ENCODE measurements around the gene LAMA2.

LAMA2 gene

GRCh38 chr6:129279343-129280292, 396.7 kb downstream of the LAMA2 start:
- no peak for DNase-seq

GRCh38 chr6:129280293-129280644, 397.3 kb downstream of the LAMA2 start:
- DNase-seq, result no peak

DNA sequence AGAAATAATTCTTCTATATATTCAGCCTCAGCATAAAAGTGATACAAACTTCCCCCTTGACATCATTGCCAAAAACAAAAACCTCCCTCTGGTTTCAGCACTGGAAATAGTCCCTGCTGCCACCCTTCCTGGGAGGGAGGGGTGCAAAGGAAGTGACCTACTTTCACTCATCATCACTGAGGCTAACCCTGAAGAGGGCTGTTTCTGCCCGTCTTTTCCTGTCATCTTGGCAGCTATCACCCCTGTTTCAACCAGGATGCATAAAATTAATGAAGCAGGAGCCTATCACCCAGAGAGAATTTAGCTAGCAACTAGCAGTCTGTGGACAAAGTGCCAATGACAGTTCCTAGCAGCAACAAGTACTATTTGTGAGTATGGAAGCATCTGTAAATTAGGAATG, 397.8 kb downstream of the LAMA2 start:
- no peak for DNase-seq

GRCh38 chr6:129281168-129281796, 398.3 kb downstream of the LAMA2 start:
- DNase-seq, result no peak

DNA sequence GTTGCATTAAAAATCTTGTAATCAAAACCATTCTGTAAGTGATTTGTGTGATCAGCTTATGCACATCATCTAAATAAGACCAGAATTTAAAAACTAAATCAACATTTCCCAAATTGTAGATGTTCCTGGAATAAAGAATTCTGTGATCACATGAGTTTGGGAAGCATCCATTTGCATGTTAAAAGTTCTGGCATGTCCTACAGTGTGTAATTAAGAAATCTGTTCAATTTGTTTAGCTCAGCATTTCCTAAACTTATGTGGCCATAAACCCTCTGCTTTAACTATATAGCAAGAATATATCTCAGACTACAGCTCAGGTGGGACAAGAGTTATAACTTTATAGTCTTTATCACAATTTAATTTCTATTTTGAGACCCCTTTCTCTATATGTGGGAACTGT, 399.1 kb downstream of the LAMA2 start:
- no peak for DNase-seq

DNA sequence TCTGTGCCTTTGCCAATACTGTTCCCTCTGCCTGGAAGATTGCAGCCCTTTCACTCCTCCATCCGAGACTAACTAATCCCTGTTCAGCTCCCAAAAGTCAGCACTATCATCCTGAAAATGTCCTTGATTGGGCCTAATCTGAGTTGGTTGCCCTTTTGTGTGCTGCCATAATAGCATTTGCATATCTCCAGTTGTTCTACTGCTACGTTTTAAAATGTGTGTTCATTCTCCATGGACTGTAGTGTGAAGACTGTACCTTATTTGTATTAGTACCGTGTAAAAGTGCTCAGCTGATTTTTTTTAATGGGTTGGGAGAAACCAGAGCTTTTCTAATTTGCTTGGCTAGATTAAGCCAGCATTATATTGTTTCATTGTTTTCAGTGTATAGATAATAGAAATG, 401.3 kb downstream of the LAMA2 start:
- DNase-seq, result no peak

- no peak for DNase-seq
Observed at GRCh38 chr6:129287231-129288177, 404.6 kb downstream of the LAMA2 start.

DNA sequence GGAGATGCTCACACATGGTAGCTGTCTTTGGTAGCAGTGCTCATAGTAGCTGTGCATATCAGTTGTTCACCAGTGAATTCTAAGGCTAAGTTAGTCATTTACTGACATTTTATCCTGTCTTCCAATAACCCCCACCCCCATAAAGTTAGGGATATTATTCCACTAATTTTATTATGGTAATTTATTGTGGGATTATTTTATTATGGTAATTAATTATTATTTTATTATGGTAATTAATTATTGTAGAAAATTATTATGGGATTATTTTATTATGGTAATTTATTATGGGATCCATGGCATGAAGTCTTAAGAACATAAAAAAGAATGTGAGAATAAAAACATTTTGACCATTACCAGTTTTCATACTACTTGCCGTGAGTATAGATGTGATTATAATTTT, 406.5 kb downstream of the LAMA2 start:
- no peak for DNase-seq

DNA sequence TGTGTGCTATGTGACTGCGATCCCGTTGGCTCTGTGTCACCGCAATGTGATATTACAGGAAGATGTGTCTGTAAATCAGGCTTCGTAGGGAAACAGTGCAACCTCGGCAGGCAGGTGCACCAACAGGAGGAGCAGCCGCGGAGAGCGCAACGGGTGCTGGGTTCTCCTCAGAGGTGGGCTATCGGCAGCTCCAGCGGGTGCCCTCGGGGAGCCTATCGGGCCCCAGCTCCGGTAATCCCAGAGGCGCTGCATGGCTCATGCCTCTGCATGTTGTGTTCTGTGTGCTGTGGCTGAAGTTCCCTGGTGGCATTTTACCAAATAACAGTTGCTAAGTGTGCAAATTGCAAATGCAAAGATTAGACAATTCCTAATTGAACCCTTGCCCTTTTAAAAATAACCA, 409.9 kb downstream of the LAMA2 start:
- DNase-seq, result no peak

GRCh38 chr6:129297592-129297991, 414.7 kb downstream of the LAMA2 start:
- no peak for DNase-seq

DNA sequence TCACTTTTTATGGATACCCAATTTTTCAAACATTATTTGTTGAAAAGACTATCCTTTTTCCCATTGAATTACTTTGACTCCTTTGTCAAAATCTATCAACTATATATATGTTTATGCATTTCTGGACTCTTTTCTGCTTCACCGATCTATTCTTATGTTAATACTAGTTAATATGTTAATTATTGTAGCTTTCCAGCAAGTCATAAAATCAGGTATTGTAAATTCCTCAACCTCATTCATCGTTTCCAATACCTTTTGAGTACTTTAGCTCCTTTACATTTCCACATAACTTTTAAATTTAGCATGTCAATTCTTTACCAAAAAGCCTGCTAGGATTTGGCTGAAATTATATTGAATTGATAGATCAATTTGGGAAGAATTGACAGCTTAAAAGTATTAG, 419.7 kb downstream of the LAMA2 start:
- DNase-seq, result no peak

- DNase-seq, result no peak
Observed at GRCh38 chr6:129306826-129307225, 423.9 kb downstream of the LAMA2 start.

DNA sequence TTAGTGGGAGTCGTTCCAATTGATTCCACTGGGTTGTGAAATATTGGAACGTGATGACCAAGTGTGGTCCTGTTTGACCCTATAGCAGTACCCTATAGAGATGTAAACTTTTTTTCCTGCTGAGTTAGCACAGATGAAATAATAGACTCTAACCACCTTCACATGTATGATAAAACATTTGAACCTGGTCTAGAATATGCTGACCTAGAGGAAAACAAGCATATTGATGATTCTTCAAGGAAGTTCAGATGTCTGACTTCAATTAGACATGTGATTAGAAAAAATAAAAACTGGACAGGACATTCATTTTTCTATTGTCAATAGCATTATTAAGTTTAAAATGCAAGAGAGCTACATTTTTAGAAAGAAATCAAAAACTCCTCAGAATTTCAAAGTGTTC, 424.9 kb downstream of the LAMA2 start:
- no peak for DNase-seq

DNA sequence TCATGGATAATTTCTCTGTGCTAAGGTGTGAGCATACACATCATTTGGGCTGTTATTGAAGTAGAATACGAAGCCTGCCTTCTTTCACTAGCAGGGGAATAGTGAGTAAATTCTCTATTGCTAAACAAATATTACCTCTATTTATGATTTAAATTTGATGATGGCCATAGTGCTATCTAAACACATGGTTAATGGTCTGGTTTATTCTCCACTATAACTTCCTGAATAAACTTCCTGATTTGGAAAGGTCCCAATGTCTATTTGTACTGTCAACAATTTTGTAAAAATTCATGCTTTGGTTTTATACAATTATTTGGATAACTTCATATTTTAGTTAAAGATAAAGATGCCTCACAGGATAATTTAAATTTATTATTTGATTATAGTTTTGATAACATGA, 426.2 kb downstream of the LAMA2 start:
- DNase-seq, result no peak

DNA sequence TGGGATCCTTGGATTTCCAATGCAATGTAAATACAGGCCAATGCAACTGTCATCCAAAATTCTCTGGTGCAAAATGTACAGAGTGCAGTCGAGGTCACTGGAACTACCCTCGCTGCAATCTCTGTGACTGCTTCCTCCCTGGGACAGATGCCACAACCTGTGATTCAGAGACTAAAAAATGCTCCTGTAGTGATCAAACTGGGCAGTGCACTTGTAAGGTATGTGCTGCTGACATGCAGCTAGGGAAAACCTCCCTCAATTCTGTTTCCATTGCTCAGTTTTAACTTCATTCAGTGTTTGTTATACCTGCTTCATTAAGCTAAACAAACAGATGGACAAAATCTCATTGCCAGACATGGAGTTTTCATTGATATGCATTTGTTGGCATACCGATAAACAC, 429.9 kb downstream of the LAMA2 start:
- DNase-seq, result no peak

DNA sequence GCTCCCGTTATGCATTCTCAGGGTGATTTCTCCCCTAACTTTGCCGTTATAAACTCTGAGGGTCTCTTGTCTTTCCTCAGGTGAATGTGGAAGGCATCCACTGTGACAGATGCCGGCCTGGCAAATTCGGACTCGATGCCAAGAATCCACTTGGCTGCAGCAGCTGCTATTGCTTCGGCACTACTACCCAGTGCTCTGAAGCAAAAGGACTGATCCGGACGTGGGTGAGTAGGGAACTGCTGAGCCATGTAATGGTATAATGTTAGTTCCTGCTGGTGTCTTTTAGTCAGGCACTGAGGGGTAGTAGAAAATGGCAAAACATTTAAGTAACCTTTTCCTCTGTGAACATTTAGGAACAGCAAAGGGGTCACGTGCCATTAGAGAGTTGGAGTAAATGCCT, 431.6 kb downstream of the LAMA2 start:
- peak; percentile 52 for DNase-seq

DNA sequence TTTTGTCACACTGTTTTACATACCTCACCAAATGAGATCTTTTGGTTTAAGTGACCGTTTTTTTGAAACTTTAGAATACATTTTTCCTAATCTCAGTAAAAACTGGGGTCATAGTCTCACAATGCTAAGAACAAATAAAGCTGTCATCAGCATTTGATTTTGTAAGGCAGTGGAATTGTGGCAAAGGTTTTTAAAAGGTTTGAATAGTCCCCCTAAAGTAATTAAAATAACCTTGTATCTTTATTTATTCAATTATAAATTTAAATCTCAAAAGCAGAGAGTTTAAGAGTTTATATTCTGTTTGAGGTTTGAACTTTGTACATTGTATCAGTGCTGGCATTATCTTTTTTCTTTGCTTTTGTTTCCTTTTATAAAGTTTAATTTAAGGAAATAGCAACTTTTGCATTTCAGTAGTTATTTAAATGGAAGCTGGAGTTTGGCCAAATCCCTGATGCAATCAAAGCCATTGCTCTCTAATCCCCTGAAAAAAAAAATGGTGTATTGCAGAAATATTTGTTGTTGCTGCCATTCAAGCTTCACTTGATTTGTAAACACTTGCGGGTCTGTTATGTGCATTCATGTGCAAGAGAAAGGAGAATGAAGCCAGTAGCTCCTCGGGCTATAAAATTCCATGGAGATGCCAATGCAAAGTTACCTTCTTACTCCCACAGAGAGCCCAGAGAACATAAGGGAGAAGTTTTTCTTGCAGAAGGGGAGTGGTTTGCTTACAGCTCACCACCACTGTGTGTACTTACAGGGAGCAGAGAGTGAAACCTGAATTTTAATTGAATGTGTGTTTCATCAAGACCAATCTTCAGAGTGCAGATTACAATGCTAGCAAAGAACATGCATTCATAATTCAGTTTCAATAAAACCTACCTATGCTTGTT, 435.2 kb downstream of the LAMA2 start:
- DNase-seq, result no peak

DNA sequence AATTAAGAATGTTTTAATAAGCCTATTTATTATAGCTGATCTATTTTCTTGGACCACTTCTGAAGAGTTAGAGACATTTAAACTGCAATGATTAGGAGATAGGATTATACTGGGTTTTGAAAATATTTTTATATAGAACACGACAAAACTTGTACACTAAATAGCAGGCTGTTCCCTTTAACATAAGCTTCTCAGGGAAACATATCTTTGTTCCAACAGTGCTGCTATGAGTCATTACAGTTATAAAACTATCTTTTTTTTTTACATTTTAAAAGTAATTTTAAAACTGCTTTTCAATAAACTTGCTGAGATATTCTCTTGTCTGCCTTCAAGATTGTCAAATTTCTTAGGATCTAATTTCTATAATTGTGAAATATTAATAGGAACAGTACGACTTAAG, 438.0 kb downstream of the LAMA2 start:
- DNase-seq, result no peak

DNA sequence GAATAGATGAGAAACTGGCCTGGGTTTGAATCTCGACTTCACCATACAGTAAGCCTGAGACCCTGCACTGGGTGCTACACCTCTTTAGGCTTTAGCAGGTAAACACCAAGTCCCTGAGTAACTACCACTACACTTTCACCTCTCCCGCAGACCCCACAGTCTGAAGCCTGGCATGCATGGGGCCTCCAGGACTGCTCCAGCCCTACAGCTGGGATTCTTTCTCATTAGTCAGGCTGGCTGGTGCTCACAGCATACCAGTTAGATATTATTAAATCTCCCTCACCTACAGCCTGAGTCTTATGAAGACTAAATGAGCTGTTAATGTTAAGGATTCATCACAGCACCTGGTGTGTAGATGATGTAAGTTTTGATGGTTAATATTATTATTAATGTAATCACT, 438.4 kb downstream of the LAMA2 start:
- DNase-seq, result no peak

DNA sequence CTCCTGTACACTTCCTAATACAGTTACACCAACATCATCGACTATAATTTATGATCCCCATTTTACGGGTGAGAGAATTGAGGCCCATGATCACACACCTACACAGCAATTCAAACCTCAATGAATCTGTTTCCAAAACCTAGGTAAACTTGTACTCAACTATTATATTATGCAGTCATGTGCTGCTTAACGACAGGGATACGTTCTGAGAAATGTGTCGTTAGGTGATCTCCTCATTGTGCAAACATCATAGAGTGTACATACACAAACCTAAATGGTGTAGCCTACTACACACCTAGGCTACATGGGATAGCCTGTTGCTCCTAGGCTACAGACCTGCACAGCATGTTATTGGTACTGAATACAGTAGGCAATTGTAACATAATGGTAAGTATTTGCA, 441.4 kb downstream of the LAMA2 start:
- no peak for DNase-seq

DNA sequence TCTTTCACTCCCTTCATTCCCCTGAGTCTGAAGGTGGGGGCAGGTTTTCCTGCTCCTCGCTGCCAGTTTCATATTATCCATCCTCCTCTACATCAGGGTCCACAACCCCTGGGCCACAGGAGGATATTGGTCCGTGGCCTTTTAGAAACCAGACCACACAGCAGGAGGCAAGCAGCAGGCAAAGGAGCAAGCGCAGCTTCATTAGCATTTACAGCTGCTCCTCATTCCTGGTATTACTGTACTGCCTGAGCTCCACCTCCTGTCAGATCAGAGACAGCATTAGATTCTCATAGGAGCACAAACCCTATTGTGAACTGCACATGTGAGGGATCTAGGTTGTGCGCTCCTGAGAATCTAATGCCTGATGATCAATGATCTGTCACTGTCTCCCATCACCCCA, 446.7 kb downstream of the LAMA2 start:
- DNase-seq, result no peak

DNA sequence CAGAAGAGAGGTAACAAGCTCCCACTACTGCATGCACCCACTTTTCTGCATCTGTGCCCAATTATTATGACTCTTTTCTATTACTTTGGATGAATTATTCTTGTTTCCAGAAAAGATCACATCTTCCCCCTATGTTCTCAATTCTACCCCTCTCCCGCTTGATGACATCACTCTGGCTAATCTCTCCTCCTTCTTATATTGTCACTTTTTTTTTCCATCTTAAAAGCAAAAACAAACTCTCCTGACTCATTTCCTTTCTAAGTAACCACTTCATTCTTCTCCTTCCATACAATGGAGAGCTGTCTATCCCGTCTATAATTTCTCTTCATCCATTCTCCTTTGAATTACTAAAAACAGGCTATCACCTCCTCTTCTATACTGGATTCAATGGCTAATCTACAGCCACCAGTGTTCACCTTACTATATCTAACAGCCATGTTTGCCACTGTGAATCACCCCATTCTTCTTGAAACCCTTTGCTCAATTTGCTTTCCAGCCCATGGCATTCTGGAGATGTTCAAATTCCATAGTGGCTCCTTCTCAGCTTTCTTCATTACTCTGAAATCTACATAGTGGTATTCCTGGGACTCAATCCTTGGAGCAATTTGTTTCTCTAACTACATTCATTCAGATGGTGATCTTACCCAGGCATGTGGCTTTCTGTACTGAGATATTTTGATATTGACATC, 448.7 kb downstream of the LAMA2 start:
- no peak for DNase-seq

All from DMS 273 treated with DMSO at 0.1 percent for 48 hours (cell line).